ENCODE measurements around the gene WASHC1.
A peak's percentile ranks its signal among the peaks of the same experiment; 100 is the strongest.
"Not testable (repeated sequence)": the region's sequence is repeated elsewhere in the genome, so short reads cannot be mapped to it uniquely, and the experiment has no call there.

The WASHC1 gene

DNA sequence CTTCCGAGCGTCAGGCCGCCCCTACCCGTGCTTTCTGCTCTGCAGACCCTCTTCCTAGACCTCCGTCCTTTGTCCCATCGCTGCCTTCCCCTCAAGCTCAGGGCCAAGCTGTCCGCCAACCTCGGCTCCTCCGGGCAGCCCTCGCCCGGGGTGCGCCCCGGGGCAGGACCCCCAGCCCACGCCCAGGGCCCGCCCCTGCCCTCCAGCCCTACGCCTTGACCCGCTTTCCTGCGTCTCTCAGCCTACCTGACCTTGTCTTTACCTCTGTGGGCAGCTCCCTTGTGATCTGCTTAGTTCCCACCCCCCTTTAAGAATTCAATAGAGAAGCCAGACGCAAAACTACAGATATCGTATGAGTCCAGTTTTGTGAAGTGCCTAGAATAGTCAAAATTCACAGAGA, at the start of gene WASHC1:
Gene WASHC1, minus strand, starts transcription at position 101 of the 400 bp plus-strand sequence. CDS start 4,457 bp downstream, outside the sequence.
- DNase-seq = not testable (repeated sequence)

DNA sequence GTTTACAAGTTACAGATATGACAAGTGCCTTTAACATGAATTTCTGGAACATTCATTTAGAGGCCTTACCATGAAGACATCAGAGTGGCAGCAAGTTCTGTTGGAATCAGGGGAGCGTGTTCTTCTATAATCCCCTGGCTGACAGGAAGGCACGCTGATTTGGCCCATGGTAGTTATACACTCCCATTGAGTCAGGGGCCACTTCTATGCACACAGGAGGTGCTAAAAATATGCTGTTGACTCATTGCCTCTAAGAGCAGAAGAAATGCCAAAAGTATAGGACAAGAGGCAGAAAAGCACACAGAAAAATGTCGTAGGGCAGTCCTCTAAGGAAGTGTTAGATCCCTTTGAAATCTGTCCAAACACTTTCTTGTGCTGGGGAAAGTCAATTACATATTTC, 49.1 kb upstream of the WASHC1 start:
- DNase-seq = not testable (repeated sequence)

DNA sequence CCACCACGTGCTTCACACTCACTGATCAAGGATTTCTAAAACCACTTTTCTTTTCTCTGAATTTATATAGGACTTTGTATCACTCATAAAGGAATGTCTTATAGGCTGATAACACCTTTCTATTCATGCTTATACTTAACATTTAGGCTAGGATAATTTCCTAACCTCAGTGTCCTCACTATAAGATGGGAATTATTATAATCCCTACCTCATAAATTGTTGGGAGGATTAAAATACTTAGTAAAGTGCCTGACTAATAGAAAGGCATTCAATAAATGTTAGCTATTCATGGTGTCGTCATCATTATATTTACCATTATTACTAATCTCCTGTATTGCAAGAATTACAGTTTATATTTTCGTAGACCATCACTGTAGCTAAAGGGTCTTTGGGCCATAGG, 47.1 kb upstream of the WASHC1 start:
- DNase-seq = not testable (repeated sequence)

- not testable (repeated sequence) for DNase-seq
Measured at GRCh38 chr9:73900-74525, 44.8 kb upstream of the WASHC1 start.

GRCh38 chr9:73076-73899, 44.0 kb upstream of the WASHC1 start:
- peak; percentile 13 for DNase-seq

DNA sequence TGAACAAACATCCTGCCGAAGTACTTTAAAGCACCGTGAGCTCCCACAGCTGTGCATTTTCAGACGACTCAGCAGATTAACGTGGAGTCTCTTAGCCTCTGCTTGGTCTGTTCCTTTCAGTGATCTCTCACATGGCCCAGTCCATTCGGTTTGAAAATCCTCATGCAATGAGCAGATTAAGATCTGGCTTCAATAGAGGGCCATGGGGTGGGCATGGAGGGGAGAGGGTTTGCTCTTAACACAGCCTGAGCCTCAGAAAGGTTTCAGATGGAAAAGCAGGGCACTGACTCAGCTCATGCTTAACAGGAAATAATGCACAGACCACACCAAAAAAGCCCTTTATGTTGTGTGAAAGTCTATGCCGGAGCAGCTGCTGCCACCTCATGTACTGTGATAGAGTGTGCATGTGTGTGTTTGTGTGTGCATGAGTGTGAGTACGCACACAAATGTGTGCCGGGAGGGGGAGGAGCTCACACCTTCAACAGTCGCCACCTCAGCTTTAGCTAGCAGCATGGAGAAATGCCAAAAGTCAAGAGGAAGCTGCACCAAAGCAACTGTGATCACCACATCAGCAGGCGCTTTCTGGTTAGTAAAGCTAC, 33.9 kb upstream of the WASHC1 start:
- DNase-seq = peak; percentile 40

- not testable (repeated sequence) for DNase-seq
Measured at GRCh38 chr9:52678-53077, 23.4 kb upstream of the WASHC1 start.

GRCh38 chr9:48190-48842, 19.1 kb upstream of the WASHC1 start:
- not testable (repeated sequence) for DNase-seq

- DNase-seq = not testable (repeated sequence)
Measured at GRCh38 chr9:46639-47271, 17.5 kb upstream of the WASHC1 start.

DNA sequence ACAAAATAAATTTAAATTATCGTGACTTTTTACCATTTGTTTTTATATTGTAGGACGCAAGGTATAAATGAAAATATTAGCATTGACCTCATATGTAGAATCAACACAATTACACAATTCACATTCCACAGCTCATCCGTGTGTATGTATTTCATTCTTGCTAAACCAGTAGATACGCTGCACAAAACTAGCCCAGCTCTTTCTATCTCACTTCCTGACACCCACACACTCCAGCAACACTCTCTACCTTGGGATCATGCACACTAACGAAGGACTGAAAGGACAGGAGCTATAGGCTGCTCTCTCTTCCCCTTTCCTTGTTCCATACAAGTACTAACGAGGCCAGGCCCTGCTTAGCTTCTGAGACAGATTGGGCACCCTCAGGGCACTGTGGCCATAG, 16.9 kb upstream of the WASHC1 start:
- DNase-seq = not testable (repeated sequence)

DNA sequence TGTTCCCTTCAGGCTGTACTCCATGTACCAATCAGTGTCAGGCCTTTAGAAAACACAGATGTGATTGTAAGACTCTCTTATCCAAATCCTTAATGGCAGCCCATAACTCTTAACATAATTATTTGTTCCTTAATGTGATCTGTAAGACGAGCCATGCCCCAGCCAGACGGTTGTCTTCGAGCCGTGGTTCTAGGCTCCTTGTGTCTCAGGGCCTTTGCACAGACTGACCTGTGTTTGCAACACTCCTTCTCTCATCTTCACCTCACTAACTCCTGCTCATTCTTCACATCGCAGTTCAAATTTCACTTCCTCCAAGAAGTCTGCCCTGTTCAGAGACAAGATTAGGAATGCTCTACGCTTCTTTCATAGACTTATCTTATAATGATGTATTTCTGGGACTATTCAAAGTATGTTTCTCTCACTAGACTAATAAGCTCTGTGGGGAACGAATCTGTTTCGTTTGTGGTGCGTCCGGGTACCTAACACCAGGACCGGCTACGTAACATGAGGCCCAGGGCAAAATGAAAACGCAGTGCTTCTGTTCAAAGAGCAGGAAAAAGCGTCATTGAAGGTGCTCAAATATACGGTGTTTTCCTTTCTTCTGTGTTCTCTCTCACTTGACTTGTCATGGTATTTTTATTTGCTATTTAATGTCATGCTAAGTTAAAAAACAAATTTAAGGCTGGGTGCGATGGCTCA, 16.1 kb upstream of the WASHC1 start:
- not testable (repeated sequence) for DNase-seq

DNA sequence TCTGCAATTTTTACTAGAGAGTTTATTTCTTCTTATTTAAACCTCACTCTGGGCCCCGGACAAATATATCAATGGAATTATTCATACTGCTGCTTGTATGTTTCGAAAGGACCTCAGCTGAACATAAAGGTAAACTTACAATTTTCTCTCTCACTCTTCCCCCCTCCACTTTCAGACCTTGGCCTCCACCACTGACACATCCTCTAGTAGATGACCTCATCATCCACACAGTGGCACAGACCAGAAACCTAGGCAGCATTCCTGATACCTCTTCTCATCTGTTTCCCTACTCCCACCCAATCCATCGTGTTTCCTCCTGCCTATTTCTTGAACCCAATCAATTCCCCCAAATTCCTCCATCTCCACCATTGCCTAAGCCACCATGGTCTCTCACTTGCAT, 15.2 kb upstream of the WASHC1 start:
- not testable (repeated sequence) for DNase-seq

DNA sequence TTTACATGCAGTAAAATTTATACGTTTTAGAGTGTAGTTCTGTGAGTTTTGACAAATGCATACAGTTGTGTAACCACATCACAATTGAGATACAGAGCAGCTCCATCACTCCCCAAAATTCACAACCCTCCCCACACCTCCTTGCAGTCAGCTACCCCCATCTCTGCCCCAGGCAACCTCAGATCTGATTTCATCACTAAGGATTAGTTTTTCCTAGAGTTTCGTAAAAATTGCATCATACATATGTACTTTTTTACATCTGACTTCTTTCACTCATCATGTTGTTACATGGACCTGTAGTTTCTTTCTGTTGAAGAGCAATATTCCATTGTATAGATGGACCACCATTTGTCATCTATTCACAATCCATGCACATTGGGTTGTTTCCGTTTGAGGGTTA, 14.4 kb upstream of the WASHC1 start:
- not testable (repeated sequence) for DNase-seq

- DNase-seq = not testable (repeated sequence)
Measured at GRCh38 chr9:43116-43515, 13.9 kb upstream of the WASHC1 start.

DNA sequence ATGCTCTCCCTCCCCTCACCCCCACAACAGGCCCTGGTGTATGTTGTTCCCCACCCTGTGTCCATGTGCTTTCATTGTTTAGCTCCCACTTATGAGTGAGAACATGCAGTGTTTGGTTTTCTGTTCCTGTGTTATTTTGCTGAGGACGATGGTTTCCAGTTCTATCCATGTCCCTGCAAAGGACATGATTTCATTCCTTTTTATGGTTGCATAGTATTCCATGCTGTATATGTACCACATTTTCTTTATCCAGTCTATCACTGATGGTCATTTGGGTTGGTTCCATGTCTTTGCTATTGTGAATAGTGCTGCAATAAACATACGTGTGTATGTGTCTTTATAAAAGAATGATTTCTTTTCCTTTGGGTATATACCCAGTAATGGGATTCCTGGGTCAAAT, 12.6 kb upstream of the WASHC1 start:
- not testable (repeated sequence) for DNase-seq

DNA sequence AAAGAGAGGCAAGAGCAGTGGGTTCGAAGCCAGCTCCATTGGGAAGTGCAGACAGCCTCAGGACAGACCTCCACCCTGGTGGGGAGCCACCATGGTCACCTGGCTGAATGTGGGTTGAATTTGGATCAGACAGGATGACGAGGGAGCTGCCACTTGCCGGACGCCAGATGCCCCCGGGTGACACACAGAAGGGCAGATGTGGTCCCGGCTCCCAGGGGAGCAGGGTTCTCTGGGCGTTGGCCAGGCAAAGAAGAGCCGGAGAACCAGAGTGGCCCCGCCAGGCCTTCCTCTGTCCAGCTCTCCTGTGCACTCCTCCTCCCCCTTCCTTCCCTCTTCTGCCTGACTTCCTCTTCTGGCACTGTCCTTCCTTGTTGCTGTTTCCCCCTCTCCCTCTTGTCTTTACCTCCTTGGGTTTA, 12.0 kb upstream of the WASHC1 start:
- not testable (repeated sequence) for DNase-seq

DNA sequence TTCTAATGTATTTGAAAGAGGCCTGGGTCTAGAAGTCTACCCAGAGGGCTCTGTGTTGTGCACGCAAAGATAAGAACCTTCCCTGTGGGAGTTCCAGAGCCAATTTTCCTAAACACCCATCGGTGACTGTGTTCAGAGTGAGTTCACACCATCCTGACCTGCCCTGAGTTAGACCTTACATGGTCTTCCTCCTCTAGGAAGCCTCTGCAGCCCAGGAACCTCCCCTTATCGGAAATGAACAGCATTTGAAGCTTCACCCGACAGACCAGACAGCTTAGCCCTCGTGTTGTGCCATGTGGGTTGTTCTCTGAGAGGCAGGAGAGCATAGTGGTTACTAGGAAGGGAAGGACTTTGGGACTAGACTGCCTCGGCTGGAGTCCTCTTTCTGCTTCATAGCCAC, 3.1 kb upstream of the WASHC1 start:
- DNase-seq = not testable (repeated sequence)

GRCh38 chr9:28775-29174, 481 bp downstream of the WASHC1 start:
- DNase-seq = not testable (repeated sequence)

DNA sequence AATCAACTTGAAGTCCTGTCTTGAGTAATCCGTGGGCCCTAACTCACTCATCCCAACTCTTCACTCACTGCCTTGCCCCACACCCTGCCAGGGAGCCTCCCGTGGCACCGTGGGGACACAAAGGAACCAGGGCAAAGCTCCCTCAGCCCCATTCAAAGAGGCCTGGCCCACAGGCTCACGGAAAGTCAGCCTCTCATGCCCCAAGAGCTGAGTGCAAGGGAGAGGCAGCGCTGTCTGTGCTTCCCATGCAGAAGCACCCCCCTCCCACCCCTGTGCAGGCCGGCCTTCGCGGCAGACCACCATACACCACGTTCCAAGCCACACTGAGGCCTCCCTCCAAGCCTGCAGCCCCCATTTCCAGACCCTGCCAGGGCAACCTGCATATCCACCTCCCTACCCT, 7.6 kb downstream of the WASHC1 start:
- not testable (repeated sequence) for DNase-seq

- not testable (repeated sequence) for DNase-seq
Measured at GRCh38 chr9:16875-17274, 12.4 kb downstream of the WASHC1 start.

DNA sequence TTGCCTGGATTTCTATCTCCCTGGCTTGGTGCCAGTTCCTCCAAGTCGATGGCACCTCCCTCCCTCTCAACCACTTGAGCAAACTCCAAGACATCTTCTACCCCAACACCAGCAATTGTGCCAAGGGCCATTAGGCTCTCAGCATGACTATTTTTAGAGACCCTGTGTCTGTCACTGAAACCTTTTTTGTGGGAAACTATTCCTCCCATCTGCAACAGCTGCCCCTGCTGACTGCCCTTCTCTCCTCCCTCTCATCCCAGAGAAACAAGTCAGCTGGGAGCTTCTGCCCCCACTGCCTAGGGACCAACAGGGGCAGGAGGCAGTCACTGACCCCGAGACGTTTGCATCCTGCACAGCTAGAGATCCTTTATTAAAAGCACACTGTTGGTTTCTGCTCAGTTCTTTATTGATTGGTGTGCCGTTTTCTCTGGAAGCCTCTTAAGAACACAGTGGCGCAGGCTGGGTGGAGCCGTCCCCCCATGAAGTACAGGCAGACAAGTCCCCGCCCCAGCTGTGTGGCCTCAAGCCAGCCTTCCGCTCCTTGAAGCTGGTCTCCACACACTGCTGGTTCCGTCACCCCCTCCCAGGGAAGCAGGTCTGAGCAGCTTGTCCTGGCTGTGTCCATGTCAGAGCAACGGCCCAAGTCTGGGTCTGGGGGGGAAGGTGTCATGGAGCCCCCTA, 15.0 kb downstream of the WASHC1 start:
- DNase-seq = not testable (repeated sequence)

Measured in NCI-H1092 treated with DMSO at 0.1 percent for 48 hours (cell line).